Body of pancreas (tissue), 4 donors: ENCODE results near the gene SRPK2. TPM values are rescaled to one million over a fixed set of nuclear protein-coding genes. Genes with fewer than 3 reads are reported as not detected.
"Not testable (repeated sequence)": the region's sequence is repeated elsewhere in the genome, so short reads cannot be mapped to it uniquely, and the experiment has no call there.

Source experiments
- ATAC-seq: fragments of 150-250 bp; one replicate; pipeline ENCODE4 v1.9.1; 2016
- DNase-seq, 4 donors: peaks; one replicate each; pipeline ENCODE4 v3.0.0-alpha.2; 2019
- H3K27ac ChIP-seq, 4 donors: fragments of 200-600 bp; sonication (generic); 1 replicate in 3 of 4; 2 replicates in 1 of 4; pipeline versions ENCODE4 v1.5.1 to v1.6.1; 2016 to 2019; ENCODE audit warnings: mild to moderate bottlenecking in 1 of 4, mixed read lengths in 1 of 4, moderate library complexity in 1 of 4
- H3K27me3 ChIP-seq, 2 donors: fragments of 200-600 bp; sonication (generic); one replicate each; pipeline ENCODE4 v1.6.0; 2016; ENCODE audit warnings: mild to moderate bottlenecking in 1 of 2
- H3K36me3 ChIP-seq, 2 donors: fragments of 200-600 bp; sonication (generic); replicated peaks in 1 of 2; 2 replicates each; pipeline ENCODE4 v1.5.1; 2016; ENCODE audit warnings: low read depth in 2 of 2; ENCODE audit not compliant: insufficient read depth in 1 of 2
- H3K4me1 ChIP-seq: fragments of 200-600 bp; sonication (generic); one replicate; pipeline ENCODE4 v1.6.0; 2016
- H3K4me3 ChIP-seq, 2 donors: fragments of 200-600 bp; sonication (generic); 1 replicate in 1 of 2; 2 replicates in 1 of 2; pipeline ENCODE4 v1.5.1; 2016 to 2019
- H3K9me3 ChIP-seq, 3 donors: fragments of 200-600 bp; sonication (generic); 1 replicate in 2 of 3; 2 replicates in 1 of 3; pipeline ENCODE4 v1.5.1; 2016
- POLR2A ChIP-seq, 3 donors: fragments of 450-650 bp; IDR thresholded peaks; one replicate each; pipeline ENCODE4 v1.6.1; 2016; ENCODE audit warnings: antibody characterized with exemption in 3 of 3, mild to moderate bottlenecking in 2 of 3
- WGBS, 2 donors: methylation state at CpG; one replicate each; pipeline ENCODE4 v1.1.5; 2017; 5-methylcytosine and 5-hydroxymethylcytosine counted together
- intact Hi-C: fragments of 100-400 bp; cut with DNase I; formaldehyde crosslinking; loops from one replicate; pipeline ENCODE4 v1.15.1; 2023
- total RNA-seq, 2 donors: library from RNA; depleted of rRNA; stranded (reverse); fragments of >200 nt; gene quantifications; one replicate each; pipeline ENCODE4 v1.1.0, GENCODE V29; 2016
- TF ChIP-seq, protein P1 (sequence below), 7 experiments: fragments of 450-650 bp in 4 of 7; fragments of 200-600 bp in 3 of 7; sonication (generic) in 3 of 7; IDR thresholded peaks; one replicate each; pipeline ENCODE4 v1.5.1; 2016 to 2019; ENCODE audit warnings: antibody characterized with exemption in 7 of 7

SRPK2 gene
- total RNA-seq, 2 donors from 2014 or later, result 23.4 to 31.1 TPM

DNA sequence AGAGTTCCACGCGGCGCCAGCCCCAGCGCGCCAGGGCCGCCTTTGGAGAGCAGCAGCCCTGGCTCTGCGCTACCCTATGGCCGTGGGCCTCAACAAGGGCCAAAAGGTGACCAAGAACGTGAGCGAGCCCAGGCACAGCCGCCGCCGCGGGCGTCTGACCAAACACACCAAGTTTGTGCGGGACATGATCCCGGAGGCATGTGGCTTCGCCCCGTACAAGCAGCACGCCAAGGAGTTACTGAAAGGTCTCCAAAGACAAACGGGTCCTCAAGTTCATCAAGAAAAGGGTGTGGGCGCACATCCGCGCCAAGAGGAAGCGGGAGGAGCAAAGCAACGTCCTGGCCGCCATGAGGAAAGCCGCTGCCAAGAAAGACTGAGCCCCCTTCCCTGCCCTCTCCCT lies 144.1 kb downstream of the SRPK2 start:
- 83 to 84% methylated on average over 11 to 28 of the region's 28 CpGs for WGBS, 2 donors

DNA sequence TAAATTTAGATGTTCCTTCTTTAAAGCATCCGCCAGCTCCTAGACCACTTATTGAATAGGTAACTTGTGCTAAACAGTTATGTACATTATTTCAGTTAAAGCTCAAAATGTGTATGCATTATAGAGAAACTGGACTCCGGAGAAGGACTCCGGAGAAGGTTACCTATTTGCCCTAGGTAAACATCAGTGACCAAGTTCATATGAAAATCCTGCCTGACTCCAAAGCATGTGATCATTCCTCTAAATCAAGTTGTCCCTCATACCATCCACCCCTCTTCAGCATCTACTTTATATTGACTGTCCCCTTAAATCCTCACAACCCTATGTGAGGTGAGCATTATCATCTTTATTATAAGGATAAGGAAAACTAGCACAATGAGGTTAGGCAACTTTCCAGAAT lies 147.5 kb downstream of the SRPK2 start:
- no peaks in the 10 kb centered on the region for H3K36me3 ChIP-seq
- no peak for DNase-seq
- H3K4me1 ChIP-seq, result peaks cover 17% of the 10 kb centered on the region
- TF ChIP-seq, protein P1, sequence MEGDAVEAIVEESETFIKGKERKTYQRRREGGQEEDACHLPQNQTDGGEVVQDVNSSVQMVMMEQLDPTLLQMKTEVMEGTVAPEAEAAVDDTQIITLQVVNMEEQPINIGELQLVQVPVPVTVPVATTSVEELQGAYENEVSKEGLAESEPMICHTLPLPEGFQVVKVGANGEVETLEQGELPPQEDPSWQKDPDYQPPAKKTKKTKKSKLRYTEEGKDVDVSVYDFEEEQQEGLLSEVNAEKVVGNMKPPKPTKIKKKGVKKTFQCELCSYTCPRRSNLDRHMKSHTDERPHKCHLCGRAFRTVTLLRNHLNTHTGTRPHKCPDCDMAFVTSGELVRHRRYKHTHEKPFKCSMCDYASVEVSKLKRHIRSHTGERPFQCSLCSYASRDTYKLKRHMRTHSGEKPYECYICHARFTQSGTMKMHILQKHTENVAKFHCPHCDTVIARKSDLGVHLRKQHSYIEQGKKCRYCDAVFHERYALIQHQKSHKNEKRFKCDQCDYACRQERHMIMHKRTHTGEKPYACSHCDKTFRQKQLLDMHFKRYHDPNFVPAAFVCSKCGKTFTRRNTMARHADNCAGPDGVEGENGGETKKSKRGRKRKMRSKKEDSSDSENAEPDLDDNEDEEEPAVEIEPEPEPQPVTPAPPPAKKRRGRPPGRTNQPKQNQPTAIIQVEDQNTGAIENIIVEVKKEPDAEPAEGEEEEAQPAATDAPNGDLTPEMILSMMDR (IDR thresholded peaks at IDR 0.05), result no peak
- no peak for TF ChIP-seq POLR2A (IDR thresholded peaks at IDR 0.05)
- no peaks in the 10 kb centered on the region for H3K9me3 ChIP-seq
- intact Hi-C loops, result no loop called here
- no peak for ATAC-seq
- no peaks in the 10 kb centered on the region for H3K27me3 ChIP-seq
- H3K4me3 ChIP-seq, result no peak overlapping the region
- WGBS, 2 donors, result 53 to 73% methylated on average over 3 of the region's 3 CpGs
- no peak overlapping the region for H3K27ac ChIP-seq

More for the DNA sequence above, 144.1 kb downstream of the SRPK2 start:
- H3K27me3 ChIP-seq, result no peaks in the 10 kb centered on the region
- DNase-seq (no peak), ATAC-seq (peak; percentile 36)
- intact Hi-C loops, result no loop called here
- H3K27ac ChIP-seq, result no peak overlapping the region
- H3K9me3 ChIP-seq, result no peaks in the 10 kb centered on the region
- H3K36me3 ChIP-seq, result no peaks in the 10 kb centered on the region
- H3K4me3 ChIP-seq, result no peak overlapping the region
- TF ChIP-seq, protein P1 (IDR thresholded peaks at IDR 0.05), result no peak
- TF ChIP-seq POLR2A (IDR thresholded peaks at IDR 0.05), result no peak
- peaks cover 23% of the 10 kb centered on the region for H3K4me1 ChIP-seq

DNA sequence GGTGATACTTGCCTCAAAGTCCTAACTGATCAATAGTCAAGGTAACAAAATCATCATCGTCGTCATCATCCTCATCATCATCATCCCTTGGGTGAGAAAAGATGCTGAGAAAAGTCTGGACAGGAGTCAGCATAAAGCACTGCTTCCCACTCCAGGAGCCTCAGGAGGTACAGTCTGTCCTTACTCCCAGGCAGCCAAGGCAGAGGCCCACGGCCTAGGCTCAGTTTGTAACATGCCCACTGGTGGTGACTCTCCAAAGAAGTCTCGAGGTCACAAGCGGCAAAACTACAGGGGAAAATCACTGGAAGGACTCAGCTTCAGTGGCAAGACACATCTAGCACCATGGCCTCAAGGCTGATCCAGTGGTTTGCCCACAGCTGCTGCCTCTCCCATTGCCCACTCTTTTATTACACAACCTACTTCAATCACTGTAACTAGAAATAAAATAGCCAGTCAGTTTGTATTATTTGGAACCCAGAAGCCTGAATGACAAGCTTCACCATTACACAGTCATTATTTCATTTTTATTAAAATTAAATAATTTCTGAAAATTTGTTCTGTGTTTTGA lies 150.4 kb downstream of the SRPK2 start:
- DNase-seq, result peak in 1 of 4 donors; percentile 36
- Histone ChIP-seq H3K27ac (no peak overlapping the region), H3K4me3 (no peak overlapping the region), H3K36me3 (no peaks in the 10 kb centered on the region), H3K27me3 (no peaks in the 10 kb centered on the region), H3K4me1 (peaks cover 4% of the 10 kb centered on the region), H3K9me3 (no peaks in the 10 kb centered on the region)
- WGBS, 2 donors, result 50 to 80% methylated on average over 2 to 5 of the region's 5 CpGs
- TF ChIP-seq POLR2A (IDR thresholded peaks at IDR 0.05), result no peak
- TF ChIP-seq, protein P1 (IDR thresholded peaks at IDR 0.05), result no peak
- intact Hi-C loops, result no loop called here
- ATAC-seq, result no peak

DNA sequence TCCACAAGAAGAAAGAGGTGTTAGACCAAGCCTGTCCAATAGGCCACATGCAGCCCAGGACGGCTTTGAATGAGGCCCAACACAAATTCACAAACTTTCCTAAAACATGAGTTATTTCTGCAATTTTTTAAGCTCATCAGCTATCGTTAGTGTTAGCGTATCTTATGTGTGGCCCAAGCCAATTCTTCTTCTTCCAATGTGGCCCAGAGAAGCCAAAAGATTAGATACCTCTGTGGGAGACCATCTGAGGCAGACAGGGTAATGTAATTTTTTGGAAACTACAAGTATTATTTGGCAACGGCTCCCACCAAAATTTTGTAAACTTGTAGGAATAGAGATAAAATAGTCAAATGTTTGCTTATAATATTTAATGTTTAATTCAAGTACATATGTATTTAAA lies 153.8 kb downstream of the SRPK2 start:
- peaks cover 4% of the 10 kb centered on the region for H3K4me1 ChIP-seq
- ATAC-seq, result no peak
- 84 to 91% methylated on average over 4 of the region's 4 CpGs for WGBS, 2 donors
- intact Hi-C loops, result no loop called here
- DNase-seq, result no peak
- no peaks in the 10 kb centered on the region for H3K27me3 ChIP-seq
- H3K36me3 ChIP-seq, result no peaks in the 10 kb centered on the region
- H3K27ac ChIP-seq, result no peak overlapping the region
- H3K9me3 ChIP-seq, result no peaks in the 10 kb centered on the region
- H3K4me3 ChIP-seq, result no peak overlapping the region
- no peak for TF ChIP-seq POLR2A (IDR thresholded peaks at IDR 0.05)
- TF ChIP-seq, protein P1 (IDR thresholded peaks at IDR 0.05), result no peak

DNA sequence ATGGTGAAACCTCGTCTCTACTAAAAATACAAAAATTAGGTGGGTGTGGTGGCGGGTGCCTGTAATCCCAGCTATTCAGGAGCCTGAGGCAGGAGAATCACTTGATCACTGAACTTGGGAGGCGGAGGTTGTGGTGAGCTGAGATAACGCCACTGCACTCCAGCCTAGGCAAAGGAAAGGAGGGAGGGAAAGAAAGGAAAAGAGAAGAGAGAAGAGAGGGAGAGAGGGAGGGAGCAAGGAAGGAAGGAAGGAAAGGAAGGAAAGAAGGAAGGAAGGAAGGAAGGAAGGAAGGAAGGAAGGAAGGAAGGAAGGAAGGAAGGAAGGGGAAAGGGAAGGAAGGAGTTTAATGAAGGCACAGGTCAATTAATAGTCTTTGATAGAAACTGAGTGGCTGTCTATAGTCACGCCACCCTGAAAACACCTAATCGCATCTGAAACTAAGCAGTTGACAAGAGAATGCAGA lies 155.9 kb downstream of the SRPK2 start:
- H3K36me3 ChIP-seq, H3K27ac ChIP-seq, ATAC-seq, H3K9me3 ChIP-seq, H3K4me1 ChIP-seq, H3K4me3 ChIP-seq, H3K27me3 ChIP-seq, intact Hi-C loops, DNase-seq: not testable (repeated sequence)
- WGBS, 2 donors, result 95 to 98% methylated on average over 6 of the region's 6 CpGs
